ENCODE measurements around the gene SPAG9.

SPAG9 gene

DNA sequence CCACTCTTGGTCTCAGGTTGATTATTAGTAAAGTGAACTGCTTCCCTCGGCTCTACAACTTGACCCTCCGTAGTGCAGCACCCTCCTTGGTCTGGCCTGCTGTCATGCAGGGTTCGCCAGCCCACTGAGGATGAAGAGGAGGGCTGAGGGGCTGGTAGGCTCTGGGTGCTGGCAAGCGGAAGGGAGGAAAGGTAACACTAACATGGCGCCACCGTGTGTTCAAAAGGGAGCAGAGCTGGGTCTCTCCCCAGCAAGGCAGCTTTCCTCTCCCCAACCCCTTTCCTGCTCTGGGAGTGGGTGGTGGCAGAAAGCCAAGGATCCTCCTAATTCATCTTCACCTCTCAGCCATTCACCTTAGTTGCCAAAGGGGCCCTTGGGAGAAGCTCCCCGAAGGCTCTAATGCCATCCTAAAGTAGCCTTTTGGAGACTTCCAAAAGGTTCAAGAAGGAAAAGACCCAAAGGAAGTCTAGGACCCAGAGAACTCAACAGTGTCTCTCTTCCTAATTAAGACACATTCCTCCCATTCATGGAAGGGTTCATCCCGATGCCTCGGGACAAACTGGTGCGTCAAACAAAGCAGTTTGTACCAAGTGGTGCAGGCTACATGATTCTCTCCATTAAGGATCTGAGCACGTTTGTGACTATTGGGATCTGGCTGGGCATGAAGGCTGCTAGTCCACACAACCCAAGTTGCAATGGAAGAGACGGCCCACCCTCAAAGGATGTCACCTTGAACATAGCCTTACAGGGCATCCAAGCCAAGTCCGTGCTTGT, 163.7 kb downstream of the SPAG9 start:
- H3K27ac Mint-ChIP-seq: peak overlapping the region in 1 of 3 experiments; percentile 69
- H3K4me1 Mint-ChIP-seq: peaks cover 60% of the 10 kb centered on the region
- no peaks in the 10 kb centered on the region for H3K9me3 Mint-ChIP-seq
- peaks cover 5% of the 10 kb centered on the region for H3K36me3 Mint-ChIP-seq (ENCODE audit: low read depth)
- no peaks in the 10 kb centered on the region for H3K27me3 Mint-ChIP-seq (ENCODE audit: low read depth)
- TF ChIP-seq, protein P1, sequence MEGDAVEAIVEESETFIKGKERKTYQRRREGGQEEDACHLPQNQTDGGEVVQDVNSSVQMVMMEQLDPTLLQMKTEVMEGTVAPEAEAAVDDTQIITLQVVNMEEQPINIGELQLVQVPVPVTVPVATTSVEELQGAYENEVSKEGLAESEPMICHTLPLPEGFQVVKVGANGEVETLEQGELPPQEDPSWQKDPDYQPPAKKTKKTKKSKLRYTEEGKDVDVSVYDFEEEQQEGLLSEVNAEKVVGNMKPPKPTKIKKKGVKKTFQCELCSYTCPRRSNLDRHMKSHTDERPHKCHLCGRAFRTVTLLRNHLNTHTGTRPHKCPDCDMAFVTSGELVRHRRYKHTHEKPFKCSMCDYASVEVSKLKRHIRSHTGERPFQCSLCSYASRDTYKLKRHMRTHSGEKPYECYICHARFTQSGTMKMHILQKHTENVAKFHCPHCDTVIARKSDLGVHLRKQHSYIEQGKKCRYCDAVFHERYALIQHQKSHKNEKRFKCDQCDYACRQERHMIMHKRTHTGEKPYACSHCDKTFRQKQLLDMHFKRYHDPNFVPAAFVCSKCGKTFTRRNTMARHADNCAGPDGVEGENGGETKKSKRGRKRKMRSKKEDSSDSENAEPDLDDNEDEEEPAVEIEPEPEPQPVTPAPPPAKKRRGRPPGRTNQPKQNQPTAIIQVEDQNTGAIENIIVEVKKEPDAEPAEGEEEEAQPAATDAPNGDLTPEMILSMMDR (IDR thresholded peaks at IDR 0.05; ENCODE audit: unreplicated experiment in 3 of 3): peak; percentile 72 to 77 (median 75)
- H3K4me3 Mint-ChIP-seq: peak overlapping the region in 1 of 3 experiments; percentile 37

DNA sequence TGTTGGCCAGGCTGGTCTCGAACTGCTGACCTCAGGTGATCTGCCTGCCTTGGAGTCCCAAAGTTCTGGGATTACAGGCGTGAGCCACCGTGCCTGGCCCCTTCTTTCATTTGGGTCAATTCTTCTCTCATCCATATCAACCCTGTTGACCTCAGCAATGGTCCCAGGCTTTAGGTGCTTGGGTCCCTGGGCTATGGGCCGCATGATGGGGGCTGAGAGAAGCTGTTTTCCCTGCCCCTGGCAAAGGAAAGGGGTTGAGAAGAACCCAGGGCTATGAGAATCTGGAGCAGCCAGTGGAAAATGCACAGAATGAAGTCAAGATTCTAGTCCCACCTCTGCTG, 164.3 kb downstream of the SPAG9 start:
- Mint-ChIP-seq H3K27ac (peak overlapping the region in 1 of 3 experiments; percentile 69), H3K36me3 (ENCODE audit: low read depth) (peaks cover 3% of the 10 kb centered on the region), H3K4me1 (peaks cover 62% of the 10 kb centered on the region), H3K9me3 (no peaks in the 10 kb centered on the region), H3K4me3 (no peak overlapping the region), H3K27me3 (ENCODE audit: low read depth) (no peaks in the 10 kb centered on the region)
- TF ChIP-seq, protein P1 (IDR thresholded peaks at IDR 0.05; ENCODE audit: unreplicated experiment in 3 of 3): no peak

DNA sequence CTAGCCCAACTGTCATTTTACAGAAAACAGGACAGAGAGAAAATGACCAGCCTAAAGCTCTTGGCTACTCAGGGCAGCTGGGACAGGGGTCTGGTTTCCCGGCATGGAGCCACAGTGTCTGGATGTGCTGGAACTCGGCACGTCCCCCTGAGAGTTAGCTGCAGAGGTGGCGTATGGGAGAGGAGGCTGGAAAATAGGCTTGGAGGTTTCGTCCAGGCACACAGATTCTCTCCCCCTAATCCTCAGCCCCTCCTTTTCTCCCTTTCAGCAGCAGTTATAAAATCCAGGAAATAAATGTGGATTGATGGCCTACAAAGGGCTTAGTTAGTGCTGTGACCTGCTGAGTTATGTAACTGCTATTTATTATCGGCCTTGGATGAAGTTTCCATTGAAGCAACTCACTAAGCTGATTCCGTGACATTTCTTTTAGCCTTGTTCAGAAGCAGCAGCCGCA, 165.0 kb downstream of the SPAG9 start:
- H3K9me3 Mint-ChIP-seq: no peaks in the 10 kb centered on the region
- no peaks in the 10 kb centered on the region for H3K27me3 Mint-ChIP-seq (ENCODE audit: low read depth)
- H3K4me1 Mint-ChIP-seq: peaks cover 66% of the 10 kb centered on the region
- TF ChIP-seq, protein P1 (IDR thresholded peaks at IDR 0.05; ENCODE audit: unreplicated experiment in 3 of 3): no peak
- peak overlapping the region; percentile 77 to 85 (median 82) for H3K27ac Mint-ChIP-seq
- peaks cover 3% of the 10 kb centered on the region for H3K36me3 Mint-ChIP-seq (ENCODE audit: low read depth)
- H3K4me3 Mint-ChIP-seq: peak overlapping the region; percentile 22 to 54 (median 23)

DNA sequence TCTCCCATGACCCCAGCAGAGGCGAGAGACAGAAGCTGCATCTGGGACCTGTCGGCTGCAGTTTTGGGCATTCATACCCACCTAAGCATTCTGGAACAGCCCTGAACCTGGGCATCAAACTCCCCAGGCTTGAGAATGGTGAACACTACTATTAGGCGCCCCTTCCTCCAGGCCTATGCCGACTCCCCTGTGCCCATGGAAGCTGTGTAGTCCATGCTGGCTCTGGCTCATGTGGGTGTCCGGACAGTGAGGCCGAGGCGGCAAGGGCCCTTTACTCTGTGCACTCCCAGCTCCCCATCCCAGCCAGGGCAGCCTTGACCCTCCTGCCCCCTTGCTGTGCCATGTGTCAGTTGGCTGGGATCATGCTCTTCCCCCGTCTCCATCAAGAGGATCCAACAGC, 165.5 kb downstream of the SPAG9 start:
- peaks cover 3% of the 10 kb centered on the region for H3K36me3 Mint-ChIP-seq (ENCODE audit: low read depth)
- peak overlapping the region in 2 of 3 experiments; percentile 22 to 62 for H3K4me3 Mint-ChIP-seq
- TF ChIP-seq, protein P1 (IDR thresholded peaks at IDR 0.05; ENCODE audit: unreplicated experiment in 3 of 3): no peak
- no peaks in the 10 kb centered on the region for H3K27me3 Mint-ChIP-seq (ENCODE audit: low read depth)
- no peaks in the 10 kb centered on the region for H3K9me3 Mint-ChIP-seq
- peak overlapping the region; percentile 77 to 95 (median 85) for H3K27ac Mint-ChIP-seq
- H3K4me1 Mint-ChIP-seq: peaks cover 71% of the 10 kb centered on the region

DNA sequence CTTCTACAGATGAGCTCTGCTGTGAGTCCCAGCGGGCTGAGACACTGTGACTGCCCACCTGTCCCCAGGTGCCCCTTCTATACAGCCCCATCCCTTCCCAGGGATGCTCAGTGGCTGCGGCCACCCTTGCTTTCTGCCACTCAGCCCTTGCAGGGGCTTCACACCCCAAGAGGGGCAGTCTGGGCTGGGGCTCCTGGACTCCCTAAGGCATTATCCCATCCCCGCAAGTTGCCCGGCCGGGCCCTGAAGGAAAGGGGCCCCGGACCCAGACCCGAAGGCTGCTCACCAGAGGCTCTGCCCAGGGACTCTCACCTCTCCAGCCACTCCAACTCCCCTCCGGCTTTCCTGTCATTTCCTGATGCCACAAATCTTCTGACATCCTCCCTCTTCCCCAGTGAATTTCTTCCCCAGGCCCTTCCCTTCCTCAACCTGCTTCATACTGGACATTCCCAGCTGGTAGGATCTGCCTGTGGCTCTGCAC, 166.0 kb downstream of the SPAG9 start:
- Mint-ChIP-seq H3K4me1 (peaks cover 76% of the 10 kb centered on the region), H3K27ac (peak overlapping the region; percentile 77 to 95 (median 85)), H3K27me3 (ENCODE audit: low read depth) (no peaks in the 10 kb centered on the region)

More for the DNA sequence above, 166.0 kb downstream of the SPAG9 start:
- Mint-ChIP-seq H3K36me3 (ENCODE audit: low read depth) (peaks cover 3% of the 10 kb centered on the region), H3K9me3 (no peaks in the 10 kb centered on the region), H3K4me3 (peak overlapping the region in 2 of 3 experiments; percentile 68 to 74)
- TF ChIP-seq, protein P1 (IDR thresholded peaks at IDR 0.05; ENCODE audit: unreplicated experiment in 3 of 3): no peak

All from nephron (organoid).